A673 (cell line): ENCODE data around the gene LGALS9B. TPM values are rescaled to one million over a fixed set of nuclear protein-coding genes. Genes with fewer than 3 reads are reported as not detected.
"Not testable (repeated sequence)": the region's sequence is repeated elsewhere in the genome, so short reads cannot be mapped to it uniquely, and the experiment has no call there.

Experiments used
- BruUV-seq: library from RNA; stranded (reverse); fragments of 400-500 nt; replicated peaks from 2 replicates; lab custom pipeline; 2021; lab: Mats Ljungman, UMichigan
- CTCF ChIA-PET: fragments of 300-600 bp; sonication (Branson Sonifier 250); formaldehyde crosslinking; loops from one replicate; lab custom pipeline; 2022; ENCODE audit warnings: antibody characterized with exemption; lab: Charles Lee
- POLR2A ChIA-PET: fragments of 300-600 bp; sonication (Branson Sonifier 250); formaldehyde crosslinking; loops from one replicate; lab custom pipeline; 2022; ENCODE audit warnings: antibody characterized with exemption; ENCODE audit not compliant: low non-redundant PET; lab: Charles Lee
- DNase-seq: peaks from one replicate; pipeline ENCODE4 v3.0.0-alpha.2; 2015; ENCODE audit warnings: low spot score
- H3K27ac ChIP-seq: fragments of 200-600 bp; sonication (generic); 2 replicates; pipeline ENCODE4 v1.5.1; 2016; ENCODE audit warnings: mixed run types, low read depth, mild to moderate bottlenecking, mixed read lengths, antibody characterized with exemption, low read length; ENCODE audit not compliant: poor library complexity, severe bottlenecking
- H3K27me3 ChIP-seq: fragments of 200-600 bp; sonication (generic); replicated peaks from 2 replicates; pipeline ENCODE4 v1.6.1; 2017; ENCODE audit warnings: mixed run types, low read depth, mild to moderate bottlenecking, mixed read lengths, antibody characterized with exemption, low read length; ENCODE audit not compliant: insufficient read depth, poor library complexity
- H3K36me3 ChIP-seq: fragments of 200-600 bp; sonication (generic); 2 replicates; pipeline ENCODE4 v1.6.1; 2016; ENCODE audit warnings: mixed run types, mild to moderate bottlenecking, mixed read lengths, antibody characterized with exemption, low read length; ENCODE audit not compliant: insufficient read depth, poor library complexity, severe bottlenecking
- H3K4me1 ChIP-seq: fragments of 200-600 bp; sonication (generic); 2 replicates; pipeline ENCODE4 v1.6.1; 2017; ENCODE audit warnings: mixed run types, mild to moderate bottlenecking, mixed read lengths, antibody characterized with exemption, low read length; ENCODE audit not compliant: insufficient read depth, poor library complexity, severe bottlenecking
- H3K4me3 ChIP-seq: fragments of 200-600 bp; sonication (generic); 2 replicates; pipeline ENCODE4 v1.5.1; 2016; ENCODE audit warnings: low read depth, mixed run types, mild to moderate bottlenecking, mixed read lengths, low read length; ENCODE audit not compliant: poor library complexity, severe bottlenecking
- H3K9me3 ChIP-seq: fragments of 200-600 bp; sonication (generic); 2 replicates; pipeline ENCODE4 v1.6.1; 2016; ENCODE audit warnings: mixed run types, low read depth, mild to moderate bottlenecking, mixed read lengths, antibody characterized with exemption, low read length; ENCODE audit not compliant: poor library complexity, severe bottlenecking
- intact Hi-C: fragments of 100-400 bp; cut with micrococcal nuclease; formaldehyde crosslinking; loops from one replicate; pipeline ENCODE4 v1.10.0; 2022; ENCODE audit not compliant: unreplicated experiment
- total RNA-seq: library from RNA; stranded (reverse); gene quantifications from 2 replicates; pipeline ENCODE4 v1.2.3, GENCODE V29; 2021

The LGALS9B gene
- total RNA-seq, 1 experiment from 2014 or later = not detected

GRCh38 chr17:20416381-20416911, 50.9 kb downstream of the LGALS9B start:
- H3K27me3 ChIP-seq, H3K4me3 ChIP-seq, CTCF ChIA-PET, POLR2A ChIA-PET, H3K36me3 ChIP-seq, BruUV-seq, DNase-seq, H3K4me1 ChIP-seq, H3K27ac ChIP-seq, intact Hi-C loops, H3K9me3 ChIP-seq: not testable (repeated sequence)

- H3K4me3 ChIP-seq, POLR2A ChIA-PET, CTCF ChIA-PET, H3K27ac ChIP-seq, H3K36me3 ChIP-seq, H3K9me3 ChIP-seq, H3K4me1 ChIP-seq, BruUV-seq, DNase-seq, intact Hi-C loops, H3K27me3 ChIP-seq: not testable (repeated sequence)
Observed at GRCh38 chr17:20415479-20415878, 51.9 kb downstream of the LGALS9B start.

- POLR2A ChIA-PET = not testable (repeated sequence)
Observed at GRCh38 chr17:20401306-20402022, 65.9 kb downstream of the LGALS9B start.

GRCh38 chr17:20400559-20401305, 66.6 kb downstream of the LGALS9B start:
- H3K9me3 ChIP-seq, H3K36me3 ChIP-seq, POLR2A ChIA-PET, H3K4me3 ChIP-seq, H3K27me3 ChIP-seq, CTCF ChIA-PET, H3K4me1 ChIP-seq, intact Hi-C loops, DNase-seq, H3K27ac ChIP-seq, BruUV-seq: not testable (repeated sequence)

More at GRCh38 chr17:20401306-20402022, 65.9 kb downstream of the LGALS9B start:
- H3K9me3 ChIP-seq, H3K4me1 ChIP-seq, DNase-seq, H3K27ac ChIP-seq, BruUV-seq, H3K27me3 ChIP-seq, H3K4me3 ChIP-seq, H3K36me3 ChIP-seq, CTCF ChIA-PET, intact Hi-C loops: not testable (repeated sequence)

Other genes with a start within 250 kb of the LGALS9B start
- gene CDRT15L2, start 112.2 kb upstream of the LGALS9B start, total RNA-seq = not detected in 2 replicates